GM04503 (cell line): ENCODE measurements around the gene PRCC.

Source experiments
- DNase-seq: peaks from one replicate; pipeline ENCODE4 v3.0.0-alpha.2; 2012; ENCODE audit warnings: low read depth

The PRCC gene

DNA sequence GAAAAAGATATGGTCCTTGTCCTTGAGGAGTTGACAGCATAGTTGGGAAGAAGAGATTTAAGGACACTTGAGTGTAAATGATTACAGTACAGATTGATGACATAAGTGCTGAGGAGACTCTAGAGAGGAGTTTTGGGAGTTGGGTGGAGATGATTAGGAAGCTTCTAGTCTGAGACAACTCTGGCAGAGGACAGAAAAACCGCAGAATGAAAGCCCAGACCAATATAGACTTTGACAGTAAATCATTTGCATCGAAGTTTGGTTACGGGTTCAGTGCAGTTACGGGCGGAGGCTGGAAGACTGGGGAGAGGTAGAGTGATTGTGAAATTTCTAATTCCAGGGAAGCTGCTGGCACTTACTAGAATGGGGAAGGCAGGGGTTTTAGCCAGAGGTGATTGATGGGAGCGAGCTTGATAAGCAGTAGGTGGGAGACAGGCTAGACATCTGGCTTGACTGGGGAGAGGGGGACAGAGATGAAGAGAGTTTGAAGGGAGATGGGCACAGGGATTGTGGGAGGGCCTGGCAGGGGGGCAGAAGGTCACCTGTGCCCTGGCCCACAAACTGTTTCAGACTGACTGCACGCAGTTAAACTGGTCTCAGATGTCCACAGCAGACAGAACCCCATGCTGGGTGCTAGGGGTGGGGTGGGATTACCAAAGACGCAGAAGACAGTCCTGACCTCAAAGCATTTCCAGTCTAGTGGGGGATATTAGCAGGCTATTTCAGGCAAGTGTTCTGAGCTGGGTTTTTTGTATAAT lies 29.2 kb downstream of the PRCC start:
- no peak for DNase-seq

DNA sequence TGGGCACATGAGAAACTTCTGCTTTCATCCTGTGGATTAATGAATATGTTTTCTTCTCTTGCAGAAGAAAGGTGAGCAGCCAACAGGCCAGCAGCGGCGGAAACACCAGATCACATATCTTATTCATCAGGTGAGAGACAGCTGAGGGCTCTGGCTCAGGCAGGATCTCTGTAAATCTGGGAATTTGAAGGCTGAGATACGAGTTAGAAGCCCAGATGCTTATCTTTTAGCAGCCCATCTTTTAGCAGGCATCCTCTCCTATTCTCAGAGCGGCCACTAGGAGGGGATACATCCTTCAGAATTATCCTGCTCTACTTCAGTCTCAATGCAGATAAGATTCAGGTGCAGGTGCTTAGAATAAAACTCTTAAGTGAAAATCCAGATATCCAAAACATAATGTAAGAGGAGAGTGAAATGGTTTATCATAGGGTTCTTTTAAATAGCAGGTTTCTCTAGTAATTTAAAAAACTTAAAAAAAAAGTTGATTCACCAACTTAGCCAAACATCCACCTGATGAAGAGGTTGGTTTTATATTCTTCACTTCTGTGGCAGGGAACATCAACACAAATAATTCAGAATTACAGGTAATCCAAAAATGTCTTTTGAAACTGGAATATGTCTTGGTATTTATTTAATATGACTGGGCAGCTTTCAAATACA lies 30.0 kb downstream of the PRCC start:
- DNase-seq: no peak

DNA sequence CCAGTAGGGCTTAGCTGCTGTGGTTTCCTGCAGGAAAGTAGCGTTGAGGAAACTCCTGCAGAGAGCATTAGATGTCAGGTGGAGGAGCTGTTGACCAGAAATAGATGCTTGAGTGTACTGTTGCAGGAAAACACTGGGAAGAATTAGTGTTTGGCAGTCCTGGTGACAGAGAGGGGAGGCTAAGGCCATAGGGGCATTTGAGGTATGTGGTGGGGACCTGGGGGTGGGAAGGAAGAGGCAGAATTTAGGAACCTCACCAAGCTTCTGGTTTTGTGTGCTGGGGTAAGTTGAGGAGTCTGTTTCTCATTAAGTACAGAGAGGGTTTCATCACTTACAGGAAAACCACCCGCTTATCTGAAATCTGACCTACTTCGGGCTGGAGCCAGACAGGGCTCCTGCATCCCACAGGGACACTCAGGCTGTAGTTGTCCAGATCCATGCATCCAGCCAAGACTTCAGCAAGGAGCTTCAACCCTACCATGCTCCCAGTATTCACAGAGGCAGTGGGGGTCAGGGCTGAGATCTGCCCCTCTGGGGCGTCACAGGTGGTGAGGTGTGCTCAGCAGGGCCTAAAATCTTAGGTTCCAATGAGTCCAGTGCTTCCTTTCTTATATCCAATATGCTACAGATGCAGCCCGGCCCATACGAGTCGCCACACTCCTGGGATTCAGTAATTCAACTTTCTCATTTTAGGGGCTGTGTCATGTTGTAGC lies 34.2 kb downstream of the PRCC start:
- DNase-seq: peak; percentile 82

DNA sequence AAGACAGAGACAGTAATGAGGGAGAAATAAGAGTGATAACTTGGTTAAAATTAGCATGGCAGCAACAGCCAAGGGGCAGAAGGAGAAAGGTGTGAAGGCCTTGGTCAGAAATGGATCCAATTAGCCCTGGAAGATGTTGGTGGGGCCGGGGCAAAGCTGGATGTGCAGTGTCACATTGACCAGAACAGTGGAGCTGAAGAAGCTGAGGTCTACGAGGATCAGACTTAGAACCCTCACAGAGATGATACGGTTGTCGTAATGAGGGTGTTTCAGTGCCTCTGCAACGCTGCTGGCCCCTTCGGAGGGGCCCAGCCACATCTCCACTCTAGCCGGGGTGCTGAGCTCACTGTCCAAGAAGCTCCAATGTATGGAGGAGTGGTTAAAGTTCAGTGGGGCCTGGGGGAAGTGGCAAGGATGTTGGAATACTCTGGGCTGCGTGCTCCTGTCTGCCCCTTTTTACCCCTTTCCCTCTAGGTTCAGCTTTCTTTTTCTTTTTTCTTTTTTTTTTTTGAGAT lies 35.1 kb downstream of the PRCC start:
- DNase-seq: no peak

DNA sequence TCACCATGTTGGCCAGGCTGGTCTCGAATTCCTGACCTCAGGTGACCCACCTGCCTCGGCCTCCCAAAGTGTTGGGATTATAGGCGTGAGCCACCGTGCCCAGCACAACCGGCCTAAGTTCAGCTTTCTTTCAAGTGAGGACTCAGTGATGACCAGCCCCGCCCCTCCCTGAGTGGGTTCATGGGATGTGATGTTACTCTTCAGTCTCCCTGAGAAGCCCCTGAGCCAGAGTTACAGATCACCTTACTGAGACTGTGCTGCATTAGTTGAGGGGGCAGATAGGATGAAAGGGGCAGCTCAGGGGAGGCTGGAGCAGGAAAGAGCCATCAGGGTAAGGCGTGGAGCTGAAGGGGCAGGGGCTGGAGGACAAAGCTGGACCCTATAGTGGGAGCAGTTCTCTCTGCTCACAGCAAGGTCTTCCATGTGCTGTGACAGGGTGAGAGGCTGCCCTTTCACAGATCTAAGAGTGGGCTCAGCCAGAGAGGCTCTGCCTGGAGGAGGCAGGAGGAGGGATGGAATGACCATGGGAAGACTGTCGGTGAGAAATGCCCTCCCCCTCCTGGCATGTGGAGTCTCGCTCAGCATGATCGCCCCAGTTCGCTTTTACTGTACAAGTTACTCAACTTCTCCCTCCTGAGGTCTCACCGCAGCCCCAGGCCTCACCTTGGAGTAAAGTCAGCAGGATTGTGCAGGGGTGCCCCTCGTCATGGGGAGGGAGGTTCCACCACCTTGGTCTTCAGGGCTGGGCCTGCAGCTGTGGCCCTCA lies 35.9 kb downstream of the PRCC start:
- no peak for DNase-seq

DNA sequence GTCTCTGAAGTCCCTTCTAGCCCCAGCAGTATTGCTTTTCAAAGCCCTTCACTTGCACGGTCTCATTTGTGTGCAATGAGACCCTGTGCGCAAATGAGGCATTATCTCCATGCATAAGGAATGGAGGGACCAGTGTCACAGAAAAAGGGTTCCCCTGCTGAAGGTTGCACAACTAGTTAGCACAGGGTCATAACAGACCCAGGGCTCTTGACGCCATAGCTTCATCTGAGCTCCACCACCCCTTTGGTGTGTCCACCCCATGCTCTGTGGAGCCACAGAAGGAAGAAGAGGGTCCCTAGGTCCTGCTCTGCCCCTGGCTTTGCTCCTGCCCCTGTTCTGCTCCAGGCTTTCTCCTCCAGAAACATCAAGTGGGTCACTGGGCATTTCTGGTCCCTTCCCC lies 36.7 kb downstream of the PRCC start:
- DNase-seq: no peak

DNA sequence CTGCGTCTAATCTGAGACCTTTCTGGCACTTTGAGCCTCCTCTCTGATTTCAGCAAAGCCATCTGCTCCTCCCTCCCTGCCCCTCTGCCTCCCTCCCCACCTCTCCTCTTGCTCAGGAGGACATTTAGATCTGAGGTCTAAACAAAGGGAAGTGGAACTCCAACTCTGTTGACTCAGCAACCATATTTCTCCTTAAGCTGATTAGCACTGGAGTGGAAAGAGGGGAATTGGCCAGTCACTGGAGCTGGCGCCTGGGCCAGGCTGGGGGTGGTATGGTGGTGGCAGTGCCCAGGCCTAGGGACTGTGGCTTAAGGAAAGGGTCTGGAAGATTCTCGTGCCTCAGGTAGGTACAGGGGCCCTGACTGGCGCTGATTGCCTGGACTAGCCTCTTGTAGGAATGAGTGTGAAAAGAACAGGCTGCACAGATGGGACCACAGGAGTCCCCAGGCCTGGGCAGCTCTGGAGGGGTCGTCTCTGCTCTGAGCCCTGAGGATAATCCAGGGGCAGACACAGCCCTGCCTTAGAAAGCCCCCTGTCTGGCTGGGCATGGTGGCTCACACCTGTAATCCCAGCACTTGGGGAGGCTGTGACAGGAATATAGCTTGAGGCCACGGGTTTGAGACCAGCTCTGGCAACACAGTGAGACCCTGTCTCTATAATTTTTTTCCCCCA lies 37.4 kb downstream of the PRCC start:
- DNase-seq: no peak

DNA sequence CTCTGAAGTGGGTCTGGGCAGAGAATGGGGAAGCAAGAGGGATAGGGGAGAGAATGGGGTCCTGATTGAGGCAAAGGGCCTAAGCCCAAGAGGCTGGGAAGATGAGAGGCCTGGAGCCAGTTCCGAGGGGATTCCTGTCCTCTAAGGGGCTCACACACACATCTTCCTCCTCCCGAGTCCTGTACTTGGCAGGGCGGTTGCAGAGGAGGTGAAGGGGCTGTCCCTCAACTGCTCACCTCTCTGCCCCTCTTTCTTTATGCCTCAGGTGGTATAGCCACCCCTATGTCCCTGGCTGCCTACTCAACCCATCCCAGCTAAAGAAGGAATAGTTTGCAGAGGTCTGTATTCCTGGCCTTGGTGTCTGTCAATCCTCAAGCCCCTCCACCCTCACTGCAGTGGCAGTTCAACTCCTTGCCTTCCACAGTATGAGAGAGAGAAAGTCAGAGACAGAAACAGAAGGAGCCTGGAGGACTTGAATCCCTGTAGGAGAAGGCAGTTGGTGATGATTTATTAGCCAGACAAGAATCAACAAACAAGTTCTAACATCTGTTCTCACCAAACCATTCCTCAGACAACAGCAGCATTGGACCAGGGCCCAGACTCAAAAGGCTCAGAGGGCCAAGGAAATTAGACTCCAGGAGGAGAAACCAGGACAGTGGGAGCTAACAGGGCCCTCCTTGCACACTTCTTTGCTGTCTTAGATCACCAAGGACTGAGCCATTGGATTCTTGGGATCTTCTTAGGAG lies 38.6 kb downstream of the PRCC start:
- peak; percentile 76 for DNase-seq

DNA sequence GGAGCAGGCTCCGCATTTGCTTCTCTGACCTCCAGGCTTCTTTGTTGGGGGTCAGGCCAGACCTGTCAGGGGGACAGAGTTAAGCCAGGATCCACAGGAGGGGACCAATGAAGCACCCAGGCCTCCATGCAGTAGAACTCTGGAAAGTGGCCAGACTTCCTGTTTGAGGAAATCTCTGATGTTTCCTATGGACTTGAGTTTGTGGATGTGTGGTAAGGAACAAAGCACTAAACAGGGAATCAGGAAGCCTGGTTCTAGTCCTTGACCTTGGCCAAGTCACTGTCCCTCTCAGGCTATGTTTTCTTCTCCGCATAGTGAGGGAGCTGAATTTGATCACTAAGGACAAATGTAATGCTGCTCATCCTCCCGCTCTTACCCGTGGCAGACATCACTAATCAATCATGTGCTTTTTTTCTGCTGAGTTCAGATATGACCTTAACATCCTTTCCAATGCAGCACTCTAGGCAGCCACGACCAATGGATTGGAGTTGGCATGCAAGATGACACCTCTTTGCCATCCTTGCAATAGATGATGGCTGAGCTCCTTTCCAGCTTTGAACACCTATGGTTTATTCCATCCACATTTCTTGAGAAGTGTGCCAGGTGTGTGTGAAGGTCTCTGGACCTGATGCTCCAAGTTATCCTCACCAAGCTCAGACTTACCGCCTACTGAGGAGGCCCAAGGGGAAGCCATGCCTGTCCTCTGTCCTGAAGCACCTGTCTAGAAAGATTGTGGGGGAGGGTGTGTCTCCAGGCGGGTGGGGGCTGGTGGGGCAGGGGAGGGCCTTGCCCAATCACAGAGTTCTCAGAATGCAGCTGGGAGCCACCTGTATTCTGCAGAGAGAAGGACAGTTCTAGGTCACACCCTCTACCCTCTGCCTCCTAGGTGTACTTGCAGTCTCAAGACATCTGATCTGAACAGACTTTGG lies 39.4 kb downstream of the PRCC start:
- no peak for DNase-seq

DNA sequence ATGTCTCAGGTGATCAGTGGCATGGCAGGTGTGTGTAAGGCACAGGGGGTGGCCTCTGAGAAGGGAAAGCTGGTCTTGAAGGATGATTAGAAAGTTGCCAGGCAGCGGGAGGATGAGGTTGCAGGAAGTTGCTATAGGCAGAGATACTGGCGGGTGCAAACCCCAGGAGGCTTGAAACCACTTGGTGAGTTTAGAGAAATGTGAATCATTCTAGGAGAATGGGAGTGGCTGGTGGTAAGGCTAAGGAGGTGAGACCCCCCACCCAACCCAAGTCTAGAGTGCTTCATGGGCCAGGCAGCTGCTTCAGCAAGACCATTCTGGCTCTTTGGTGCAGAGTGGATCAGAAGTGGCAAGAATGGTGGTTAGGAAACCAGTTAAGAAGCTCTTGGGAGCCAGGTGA lies 40.3 kb downstream of the PRCC start:
- no peak for DNase-seq

DNA sequence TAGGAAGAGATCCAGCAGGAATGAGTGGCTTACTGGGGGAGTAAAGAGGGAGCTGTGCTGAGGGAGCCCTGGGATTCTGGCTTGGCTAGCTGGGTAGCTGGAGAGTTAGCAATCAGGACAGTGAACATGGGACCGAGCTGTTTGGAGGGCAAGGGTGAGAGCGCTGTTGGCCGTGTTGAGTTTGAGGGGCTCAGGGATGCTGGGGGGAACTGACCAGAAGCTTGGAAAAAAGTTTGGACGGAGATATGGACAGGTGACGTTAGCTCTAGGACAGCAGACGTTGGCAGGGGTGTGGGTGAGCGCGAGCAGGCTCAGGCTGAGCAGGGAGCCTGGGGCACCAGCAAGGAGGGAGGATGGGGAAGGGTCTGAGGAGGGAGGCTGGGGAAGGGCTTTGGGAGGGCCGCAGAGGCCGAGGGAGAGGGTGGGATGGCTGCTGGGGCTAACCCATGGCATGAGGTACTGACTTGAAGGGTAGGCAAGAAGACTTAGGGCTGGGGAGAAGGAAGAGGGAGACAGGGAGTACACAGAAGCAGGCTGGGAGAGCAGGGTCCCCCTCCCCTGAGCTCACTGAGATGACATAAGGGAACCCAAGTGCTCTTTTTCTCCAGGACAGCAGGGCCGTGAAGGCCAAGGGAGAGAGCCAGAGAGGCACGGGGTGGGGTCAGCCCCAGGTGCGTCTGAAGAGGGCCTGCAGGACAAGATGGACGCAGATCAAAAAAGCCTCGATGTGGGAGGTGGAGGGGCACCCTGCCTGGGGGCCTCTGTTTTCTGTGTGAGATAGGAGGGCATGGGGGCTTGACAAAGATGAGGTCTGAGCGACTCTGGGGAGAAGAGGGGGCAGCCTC lies 41.1 kb downstream of the PRCC start:
- DNase-seq: no peak

DNA sequence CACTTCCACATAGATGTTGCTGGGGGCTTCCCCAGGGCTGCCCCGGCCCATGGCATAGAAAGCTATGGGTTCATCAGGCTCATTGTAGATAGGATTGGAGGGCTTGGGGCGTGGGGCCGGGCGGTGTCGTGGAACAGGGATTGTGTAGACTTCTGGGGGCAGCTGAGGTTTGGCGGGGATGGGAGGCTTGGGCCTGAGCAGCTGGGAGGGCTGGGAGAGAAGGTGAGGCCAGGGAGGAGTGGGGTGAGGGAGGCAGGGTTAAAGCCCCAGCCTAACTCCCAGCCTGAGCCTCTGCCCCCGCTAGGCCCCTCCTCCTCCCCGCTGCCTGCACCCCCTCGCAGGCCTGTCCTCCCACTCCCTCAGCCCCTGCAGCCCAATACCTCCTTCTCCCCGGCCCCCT lies 41.9 kb downstream of the PRCC start:
- no peak for DNase-seq

DNA sequence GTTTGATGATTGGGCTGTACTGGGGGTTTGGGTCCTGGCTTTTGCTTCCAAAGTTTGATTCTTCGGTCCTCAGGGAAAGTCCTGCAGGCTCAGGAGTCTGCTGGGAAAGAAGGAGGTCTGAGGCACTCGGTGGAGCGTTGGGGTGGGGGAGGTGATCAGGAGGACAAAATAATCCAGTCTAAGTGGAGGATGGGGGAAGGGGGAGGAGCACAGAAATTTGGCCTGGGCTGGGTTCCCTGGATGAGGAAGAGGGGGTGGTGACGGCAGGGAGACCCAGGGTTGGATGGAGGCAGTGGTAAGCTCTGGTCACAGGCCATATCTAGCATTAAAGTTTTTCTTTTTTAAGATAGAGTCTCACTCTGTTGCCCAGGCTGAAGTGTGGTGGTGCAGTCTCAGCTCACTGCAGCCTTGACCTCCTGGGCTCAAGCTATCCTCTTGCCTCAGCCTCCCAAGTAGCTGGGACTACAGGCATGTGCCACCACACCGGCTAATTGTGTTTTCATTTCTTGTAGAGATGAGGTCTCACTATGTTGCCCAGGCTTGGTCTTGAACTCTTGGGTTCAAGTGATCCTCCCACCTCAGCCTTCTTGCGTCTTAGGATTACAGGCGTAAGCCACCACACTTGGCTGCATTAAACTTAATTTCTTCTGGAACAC lies 42.5 kb downstream of the PRCC start:
- no peak for DNase-seq

DNA sequence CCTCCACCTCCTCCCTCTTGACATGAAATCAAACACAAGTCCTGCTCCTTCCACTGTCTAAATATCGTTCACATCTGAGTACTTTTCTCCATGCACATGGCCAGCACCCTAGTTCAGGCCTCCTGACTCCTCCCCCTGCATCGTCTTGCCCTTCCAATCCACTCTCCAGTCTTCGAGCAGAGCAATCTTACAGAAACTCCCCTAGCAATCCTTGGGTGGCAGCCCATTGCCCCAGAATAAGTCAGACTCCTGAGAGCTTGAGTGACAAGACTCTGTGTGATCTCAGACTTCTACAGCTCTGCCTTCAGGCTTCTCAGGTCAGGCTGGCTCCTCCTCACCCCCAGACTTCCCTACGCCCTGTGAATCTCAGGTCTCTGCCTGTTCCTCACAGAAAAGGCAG lies 43.8 kb downstream of the PRCC start:
- DNase-seq: no peak

DNA sequence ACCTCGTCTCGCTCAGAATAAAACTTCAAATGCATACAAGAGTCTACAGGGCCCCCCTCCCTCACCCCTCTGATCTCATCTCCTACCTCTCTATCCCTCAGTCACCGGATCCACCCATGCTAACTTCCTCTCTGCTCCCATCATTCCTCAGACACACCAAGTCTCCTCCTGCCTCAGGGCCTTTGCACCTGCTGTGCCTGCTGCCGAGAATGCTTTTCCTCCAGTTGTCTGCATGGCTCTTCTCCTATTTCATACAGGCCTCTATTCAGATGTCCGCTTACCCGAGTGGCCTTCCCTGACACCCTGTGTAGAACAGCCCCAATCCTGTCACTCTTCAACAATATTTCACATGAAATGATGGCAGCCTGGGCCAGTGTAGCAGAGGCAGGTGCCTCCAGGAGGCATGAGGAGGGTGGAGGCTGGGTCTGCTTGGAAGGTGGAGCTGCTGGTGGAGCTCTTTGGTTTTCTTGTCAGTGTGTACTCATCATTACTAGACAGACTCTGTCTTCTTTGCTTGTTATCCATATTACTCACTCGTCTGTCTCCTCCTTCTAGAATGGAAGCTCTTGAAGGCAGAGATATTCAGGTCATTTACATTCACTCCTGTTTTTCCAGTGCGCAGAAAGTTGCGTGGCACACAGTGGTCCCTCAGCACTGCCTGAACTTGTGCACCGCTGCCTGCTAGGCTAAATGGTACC lies 45.1 kb downstream of the PRCC start:
- DNase-seq: no peak

DNA sequence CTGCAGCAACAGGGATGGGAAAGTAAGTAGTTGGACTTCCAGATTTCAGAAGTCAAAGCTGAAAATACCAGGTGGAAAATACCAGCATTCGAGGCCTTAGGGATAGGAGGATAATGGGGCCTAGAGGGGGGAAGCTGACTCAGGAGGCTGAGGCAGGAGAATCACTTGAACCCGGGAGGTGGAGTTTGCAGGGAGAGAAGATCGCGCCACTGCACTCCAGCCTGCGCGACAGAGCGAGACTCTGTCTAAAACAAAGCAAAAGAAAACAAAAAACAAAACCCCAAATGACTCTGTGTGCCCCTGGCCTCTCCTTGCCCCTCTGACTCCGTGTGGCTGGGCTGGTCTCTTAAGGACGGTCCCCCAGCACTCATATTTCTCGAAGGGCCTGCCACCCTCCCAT lies 46.0 kb downstream of the PRCC start:
- DNase-seq: no peak

DNA sequence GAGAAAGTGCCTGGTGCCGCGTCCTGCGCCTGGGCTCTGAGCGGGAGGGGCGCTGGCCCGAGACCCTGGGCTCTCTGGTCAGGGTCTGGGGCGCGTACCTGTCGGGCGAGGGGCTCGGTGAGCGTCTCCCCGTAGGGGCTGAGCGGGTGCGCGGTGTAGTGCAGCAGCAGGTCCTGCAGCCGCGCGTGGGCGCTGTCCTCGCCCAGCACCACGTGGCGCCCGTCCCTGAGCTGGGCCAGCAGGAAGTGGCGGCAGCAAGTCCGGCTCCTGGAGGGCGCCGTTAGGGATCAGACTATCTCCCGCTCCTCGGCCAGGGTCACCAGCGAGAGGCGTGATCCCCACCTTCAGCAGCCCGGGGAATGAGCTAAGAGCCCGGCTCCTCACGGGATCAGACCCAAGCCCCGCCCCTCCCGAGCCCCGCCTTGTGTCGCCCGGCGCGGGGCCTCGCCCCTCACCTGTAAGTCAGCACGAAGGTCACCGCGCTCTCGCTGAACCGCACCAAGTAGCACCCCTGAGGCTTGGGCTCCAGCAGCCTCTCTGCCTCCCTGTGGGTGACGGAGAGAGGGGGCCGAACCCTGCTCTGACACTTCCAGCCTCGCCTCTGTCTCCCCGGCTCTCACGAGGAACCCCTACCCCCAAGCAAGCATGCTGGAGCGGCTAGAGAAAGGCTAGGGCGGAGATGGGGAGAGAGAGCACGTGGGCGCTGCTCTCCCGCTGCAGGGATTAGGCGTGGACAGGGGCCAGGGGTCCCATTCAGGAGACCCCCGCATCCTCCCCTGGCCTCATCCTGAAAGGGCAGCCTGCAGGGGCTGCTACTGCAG lies 46.6 kb downstream of the PRCC start:
- no peak for DNase-seq
